GM23338 (cell line): Measurements from ENCODE around the gene POP7. TPM values are rescaled to one million over a fixed set of nuclear protein-coding genes. Genes with fewer than 3 reads are reported as not detected.

Source experiments
- ATAC-seq: fragments of 200-7000 bp; cut with Tn5 transposase; 3 replicates; pipeline ENCODE4 v1.9.1; 2020
- DNase-seq: peaks from one replicate; pipeline ENCODE4 v3.0.0-alpha.2; 2015; ENCODE audit warnings: low spot score
- H2AFZ ChIP-seq: fragments of 200-600 bp; sonication (generic); 2 replicates; pipeline ENCODE4 v1.8.0; 2016; ENCODE audit warnings: antibody characterized with exemption, mild to moderate bottlenecking, moderate library complexity
- H3F3A ChIP-seq: fragments of 200-600 bp; sonication (generic); replicated peaks from 2 replicates; pipeline ENCODE4 v1.8.0; 2017; ENCODE audit warnings: antibody characterized with exemption, mixed run types, low read depth
- H3K27ac ChIP-seq: fragments of 200-600 bp; sonication (generic); 2 replicates; pipeline ENCODE4 v1.6.1; 2016; ENCODE audit warnings: low read depth
- H3K27me3 ChIP-seq: fragments of 200-600 bp; sonication (generic); 2 replicates; pipeline ENCODE4 v1.8.0; 2016; ENCODE audit warnings: mild to moderate bottlenecking, mixed run types, moderate library complexity; ENCODE audit not compliant: insufficient read depth
- H3K36me3 ChIP-seq: fragments of 200-600 bp; sonication (generic); 2 replicates; pipeline ENCODE4 v1.8.0; 2016; ENCODE audit warnings: mild to moderate bottlenecking; ENCODE audit not compliant: insufficient read depth
- H3K4me1 ChIP-seq: fragments of 200-600 bp; sonication (generic); 2 replicates; pipeline ENCODE4 v1.8.0; 2016; ENCODE audit warnings: mild to moderate bottlenecking, moderate library complexity; ENCODE audit not compliant: insufficient read depth
- H3K4me2 ChIP-seq: fragments of 200-600 bp; sonication (generic); 2 replicates; pipeline ENCODE4 v1.7.1; 2017; ENCODE audit warnings: mixed run types
- H3K4me3 ChIP-seq: fragments of 200-600 bp; sonication (generic); 2 replicates; pipeline ENCODE4 v1.6.1; 2016; ENCODE audit warnings: mixed run types
- H3K79me2 ChIP-seq: fragments of 200-600 bp; sonication (generic); replicated peaks from 2 replicates; pipeline ENCODE4 v1.8.0; 2017; ENCODE audit warnings: mild to moderate bottlenecking; ENCODE audit not compliant: insufficient read depth
- H3K9me2 ChIP-seq: fragments of 200-600 bp; sonication (generic); 2 replicates; pipeline ENCODE4 v1.8.0; 2017; ENCODE audit not compliant: insufficient read depth
- H4K20me1 ChIP-seq: fragments of 200-600 bp; sonication (generic); replicated peaks from 2 replicates; pipeline ENCODE4 v1.8.0; 2017; ENCODE audit warnings: mild to moderate bottlenecking; ENCODE audit not compliant: insufficient read depth
- H3K27ac Mint-ChIP-seq: 2 replicates; pipeline ENCODE4 v1.8.0; 2020; ENCODE audit warnings: inconsistent platforms, mild to moderate bottlenecking, moderate library complexity, mixed read lengths
- H3K27me3 Mint-ChIP-seq: 3 replicates; pipeline ENCODE4 v1.8.0; 2022; ENCODE audit warnings: low read depth, mild to moderate bottlenecking, moderate library complexity, mixed read lengths, inconsistent platforms; ENCODE audit not compliant: insufficient read depth, poor library complexity
- H3K36me3 Mint-ChIP-seq: 3 replicates; pipeline ENCODE4 v1.8.0; 2021; ENCODE audit warnings: low read depth, mild to moderate bottlenecking, inconsistent platforms, moderate library complexity, mixed read lengths
- H3K4me1 Mint-ChIP-seq: 3 replicates; pipeline ENCODE4 v1.8.0; 2020; ENCODE audit warnings: mild to moderate bottlenecking, inconsistent platforms, mixed read lengths
- H3K4me3 Mint-ChIP-seq: 3 replicates; pipeline ENCODE4 v1.8.0; 2021; ENCODE audit warnings: moderate library complexity, mild to moderate bottlenecking, inconsistent platforms, mixed read lengths
- H3K9me3 Mint-ChIP-seq: 3 replicates; pipeline ENCODE4 v1.8.0; 2020; ENCODE audit warnings: moderate library complexity, mild to moderate bottlenecking, inconsistent platforms, mixed read lengths
- CREB1 ChIP-seq: fragments of 250-450 bp; sonication (Bioruptor Pico); IDR thresholded peaks from 2 replicates; pipeline ENCODE4 v1.5.0; 2020; ENCODE audit warnings: low read depth, mild to moderate bottlenecking, moderate library complexity
- CTCF ChIP-seq, 2 experiments: fragments of 200-600 bp in 1 of 2; sonication (generic) in 1 of 2; conservative IDR thresholded peaks; 2 replicates each; pipeline versions ENCODE4 v1.5.1 to v1.6.1; 2016 to 2017; ENCODE audit warnings: antibody characterized with exemption in 2 of 2, low read depth in 2 of 2, mild to moderate bottlenecking in 2 of 2, moderate library complexity in 1 of 2
- ETS1 ChIP-seq: IDR thresholded peaks from 2 replicates; pipeline ENCODE4 v1.6.1; 2016; ENCODE audit warnings: antibody characterized with exemption
- EZH2 ChIP-seq: fragments of 200-600 bp; sonication (generic); IDR thresholded peaks from one replicate; pipeline ENCODE4 v1.8.0; 2017; ENCODE audit warnings: antibody characterized with exemption, mild to moderate bottlenecking, low read depth; ENCODE audit not compliant: unreplicated experiment
- EZH2phosphoT487 ChIP-seq: fragments of 200-600 bp; sonication (generic); IDR thresholded peaks from one replicate; pipeline ENCODE4 v1.8.1; 2018; ENCODE audit warnings: antibody characterized with exemption; ENCODE audit not compliant: unreplicated experiment
- NANOG ChIP-seq: IDR thresholded peaks from 2 replicates; pipeline ENCODE4 v1.6.1; 2016; ENCODE audit warnings: antibody characterized with exemption, borderline replicate concordance
- POLR2AphosphoS5 ChIP-seq: IDR thresholded peaks from 2 replicates; pipeline ENCODE4 v1.6.1; 2016; ENCODE audit warnings: antibody characterized with exemption, low read depth
- REST ChIP-seq: IDR thresholded peaks from one replicate; pipeline ENCODE4 v1.6.1; 2018; ENCODE audit warnings: antibody characterized with exemption; ENCODE audit not compliant: unreplicated experiment
- STAT1 ChIP-seq: IDR thresholded peaks from one replicate; pipeline ENCODE4 v1.6.1; 2016; ENCODE audit warnings: antibody characterized with exemption; ENCODE audit not compliant: unreplicated experiment
- ZNF114 ChIP-seq: fragments of 250-450 bp; sonication (Bioruptor Pico); IDR thresholded peaks from 2 replicates; pipeline ENCODE4 v1.5.0; 2020; ENCODE audit warnings: mild to moderate bottlenecking, moderate library complexity
- ZNF331 ChIP-seq: fragments of 250-450 bp; sonication (Bioruptor Pico); IDR thresholded peaks from 2 replicates; pipeline ENCODE4 v1.5.0; 2020; ENCODE audit warnings: low read depth, mild to moderate bottlenecking, moderate library complexity
- polyA plus RNA-seq: library from polyadenylated mRNA; unstranded; fragments of >200 nt; fragmentation: Nextera tagmentation; extraction: Ambion mirVana; gene quantifications from 2 replicates; pipeline ENCODE4 v1.2.1, GENCODE V29; 2016
- total RNA-seq: library from RNA; depleted of rRNA; stranded (reverse); fragments of >200 nt; shearing (Covaris generic); gene quantifications from 2 replicates; pipeline ENCODE4 v1.2.3, GENCODE V29; 2014

Gene POP7
- total and polyA plus RNA-seq, 2 experiments from 2014 or later: 110 to 216 TPM

- Histone ChIP-seq H3K36me3 (peaks cover 7% of the 10 kb centered on the region), H3K27me3 (no peaks in the 10 kb centered on the region), H3F3A (peaks cover 24% of the 10 kb centered on the region; the same call in 1 of the 2 replicates), H3K27ac (no peak overlapping the region), H4K20me1 (peaks cover 18% of the 10 kb centered on the region), H3K4me2 (no peak overlapping the region), H3K79me2 (peaks cover 24% of the 10 kb centered on the region), H3K4me3 (no peak overlapping the region), H3K9me2 (no peaks in the 10 kb centered on the region), H2AFZ (no peak overlapping the region), H3K4me1 (peaks cover 7% of the 10 kb centered on the region; the same call in 1 of the 2 replicates)
- no peak for DNase-seq
- Mint-ChIP-seq H3K4me3 (no peak overlapping the region), H3K27me3 (peaks cover 17% of the 10 kb centered on the region), H3K9me3 (no peaks in the 10 kb centered on the region), H3K27ac (no peak overlapping the region), H3K36me3 (peaks cover 77% of the 10 kb centered on the region), H3K4me1 (peaks cover 15% of the 10 kb centered on the region)
- no peak for TF ChIP-seq ETS1
- no peak for TF ChIP-seq CTCF (conservative IDR thresholded peaks at IDR 0.05; ENCODE audit: low read depth in 2 of 2)
- no peak for ATAC-seq
These were observed 20.8 kb upstream of the POP7 start for GRCh38 chr7:100685049-100685605.

DNA sequence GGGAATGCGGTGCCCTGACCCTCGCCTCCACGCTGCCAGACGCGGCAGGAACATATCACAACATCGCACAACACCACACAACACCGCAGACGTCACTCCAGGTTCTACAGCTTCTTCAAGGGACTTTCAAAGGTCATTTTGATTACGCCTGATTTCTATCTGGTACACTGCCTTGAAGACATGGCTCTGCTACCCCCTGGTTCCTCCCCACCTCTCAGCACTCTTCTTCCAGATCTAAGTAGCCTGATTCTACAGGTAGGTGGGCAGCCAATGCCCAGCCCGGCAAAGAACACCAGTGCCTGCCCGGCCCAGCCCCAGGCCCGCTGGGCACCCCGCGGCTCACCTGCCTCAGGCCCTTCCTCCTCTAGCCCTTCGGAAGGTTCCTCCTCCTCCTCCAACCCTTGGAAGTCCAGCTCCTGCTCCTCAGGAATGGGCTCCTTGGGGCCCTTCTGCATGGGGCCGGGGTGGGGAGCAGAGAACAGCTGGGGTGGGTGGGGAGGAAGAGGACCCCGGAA lies 20.2 kb upstream of the POP7 start:
- no peak for DNase-seq
- Histone ChIP-seq H3K27ac (no peak overlapping the region), H3K79me2 (peaks cover 30% of the 10 kb centered on the region), H4K20me1 (peaks cover 24% of the 10 kb centered on the region), H3K36me3 (peaks cover 9% of the 10 kb centered on the region), H3K9me2 (no peaks in the 10 kb centered on the region), H2AFZ (no peak overlapping the region), H3F3A (peaks cover 19% of the 10 kb centered on the region; the same call in 1 of the 2 replicates), H3K4me1 (peaks cover 8% of the 10 kb centered on the region; the same call in 1 of the 2 replicates), H3K27me3 (no peaks in the 10 kb centered on the region), H3K4me2 (no peak overlapping the region), H3K4me3 (no peak overlapping the region)
- peaks cover 73% of the 10 kb centered on the region for H3K36me3 Mint-ChIP-seq
- H3K27me3 Mint-ChIP-seq: peaks cover 17% of the 10 kb centered on the region
- no peak overlapping the region for H3K4me3 Mint-ChIP-seq
- no peak overlapping the region for H3K27ac Mint-ChIP-seq
- H3K4me1 Mint-ChIP-seq: peaks cover 14% of the 10 kb centered on the region
- ATAC-seq: no peak
- no peaks in the 10 kb centered on the region for H3K9me3 Mint-ChIP-seq
- TF ChIP-seq NANOG (no peak), POLR2AphosphoS5 (no peak), CREB1 (no peak), EZH2 (no peak), EZH2phosphoT487 (no peak), ZNF114 (CRISPR knock-in tag) (no peak), ZNF331 (no peak), CTCF (conservative IDR thresholded peaks at IDR 0.05; ENCODE audit: low read depth in 2 of 2) (no peak), REST (no peak), STAT1 (no peak)
